K562 (cell line): ENCODE data around the gene PPM1G. TPM values are rescaled to one million over a fixed set of nuclear protein-coding genes. Genes with fewer than 3 reads are reported as not detected.

Experiments used
- ARID3A ChIP-seq: IDR thresholded peaks from 2 replicates; pipeline ENCODE4 v1.6.1; 2012; ENCODE audit warnings: low read depth, low read length, improper control_type of control experiment, borderline replicate concordance
- ATF1 ChIP-seq, 2 experiments: fragments of 450-650 bp in 1 of 2; IDR thresholded peaks; 2 replicates each; pipeline ENCODE4 v1.6.1; 2016; ENCODE audit warnings: missing compliant biosample characterization in 1 of 2, missing genetic modification characterization in 1 of 2
- ATF6 ChIP-seq: sonication (generic); formaldehyde crosslinking; IDR thresholded peaks from 2 replicates; pipeline ENCODE4 v1.4.0; 2020; ENCODE audit warnings: mild to moderate bottlenecking, missing genetic modification reagents
- CREB5 ChIP-seq: fragments of 250-450 bp; sonication (Bioruptor Pico); IDR thresholded peaks from 2 replicates; pipeline ENCODE4 v1.5.0; 2020; ENCODE audit warnings: mild to moderate bottlenecking
- E2F1 ChIP-seq: sonication (generic); formaldehyde crosslinking; IDR thresholded peaks from 2 replicates; pipeline ENCODE4 v1.8.1; 2023; ENCODE audit warnings: mild to moderate bottlenecking, missing genetic modification reagents, moderate library complexity
- ERF ChIP-seq: fragments of 450-650 bp; formaldehyde crosslinking; IDR thresholded peaks from 2 replicates; pipeline ENCODE4 v1.4.0; 2020; ENCODE audit warnings: mild to moderate bottlenecking, mixed read lengths
- ESRRA ChIP-seq: fragments of 450-650 bp; IDR thresholded peaks from 2 replicates; pipeline ENCODE4 v1.6.1; 2014; ENCODE audit warnings: low read depth, mild to moderate bottlenecking, moderate library complexity, borderline replicate concordance
- GABPA ChIP-seq: fragments of 200-800 bp; sonication (Bioruptor generic); conservative IDR thresholded peaks from 2 replicates; pipeline ENCODE4 v1.6.1; 2016; ENCODE audit warnings: low read depth, missing genetic modification characterization, missing compliant biosample characterization
- GTF2B ChIP-seq: IDR thresholded peaks from 2 replicates; pipeline ENCODE4 v1.6.1; 2011; ENCODE audit not compliant: insufficient read length; ENCODE audit errors: extremely low read depth
- HIVEP1 ChIP-seq: fragments of 250-450 bp; sonication (Bioruptor Pico); IDR thresholded peaks from 2 replicates; pipeline ENCODE4 v1.4.0; 2020; ENCODE audit warnings: mild to moderate bottlenecking
- RB1 ChIP-seq: fragments of 450-650 bp; IDR thresholded peaks from 2 replicates; pipeline ENCODE4 v1.6.1; 2017; ENCODE audit warnings: low read depth, mild to moderate bottlenecking
- RCOR1 ChIP-seq, 2 experiments: IDR thresholded peaks; 2 replicates each; pipeline ENCODE4 v1.6.1; 2012; ENCODE audit warnings: low read depth in 2 of 2, low read length in 2 of 2, borderline replicate concordance in 1 of 2, improper control_type of control experiment in 1 of 2
- TCF15 ChIP-seq: fragments of 250-450 bp; sonication (Bioruptor Pico); IDR thresholded peaks from 2 replicates; pipeline ENCODE4 v1.8.0; 2022; ENCODE audit warnings: moderate library complexity, mild to moderate bottlenecking, inconsistent platforms
- ZBTB5 ChIP-seq: fragments of 450-650 bp; IDR thresholded peaks from 2 replicates; pipeline ENCODE4 v1.6.1; 2017; ENCODE audit warnings: antibody characterized with exemption
- ZNF239 ChIP-seq: fragments of 250-450 bp; sonication (Bioruptor Pico); IDR thresholded peaks from 2 replicates; pipeline ENCODE4 v1.4.0; 2020; ENCODE audit warnings: mild to moderate bottlenecking
- ZNF586 ChIP-seq: fragments of 450-650 bp; formaldehyde crosslinking; conservative IDR thresholded peaks from 2 replicates; pipeline ENCODE4 v1.4.0; 2020; ENCODE audit warnings: mild to moderate bottlenecking, moderate library complexity
- polyA plus RNA-seq, 8 experiments: library from polyadenylated mRNA; depleted of rRNA in 4 of 8; stranded (reverse) in 5 of 8; unstranded in 3 of 8; fragments of >200 nt; fragmentation: Nextera tagmentation in 2 of 8; fragmentation: Illumina TruSeq in 1 of 8; extraction: Ambion mirVana in 2 of 8; extraction: Trizol in 1 of 8; gene quantifications; 2 replicates each; pipeline versions ENCODE4 v1.2.1 to v1.2.3, GENCODE V29; 2011 to 2014; ENCODE audit warnings: inconsistent platforms in 1 of 8, missing spikeins in 1 of 8
- total RNA-seq, 7 experiments: library from RNA; depleted of rRNA in 6 of 7; stranded (reverse); fragments of >200 nt in 6 of 7; fragmentation: Illumina TruSeq in 2 of 7; extraction: Trizol in 2 of 7; gene quantifications; 2 replicates each; pipeline versions ENCODE4 v1.2.1 to v1.2.3, GENCODE V29; 2011 to 2021; ENCODE audit warnings: low replicate concordance in 1 of 7

Gene PPM1G
- total and polyA plus RNA-seq, 9 of the 15 experiments (the other 6 are each of a cell fraction or from before 2014, with no cell fraction given): 61.7 to 230 (median 153) TPM

GRCh38 chr2:27370816-27371620, 38.4 kb downstream of the PPM1G start (continued):
- TF ChIP-seq ARID3A (no peak), ZBTB5 (no peak), GABPA (peak; percentile 73), RB1 (0 out of 2 replicates have a peak, but pooled peaks have one; percentile 5), E2F1 (CRISPR knock-in tag) (no peak), ESRRA (peak; percentile 25; the same call in 1 of the 2 replicates), ATF6 (CRISPR knock-in tag) (peak; percentile 67), ERF (CRISPR knock-in tag) (no peak), RCOR1 (IDR thresholded peaks at IDR 0.05; ENCODE audit: borderline replicate concordance in 1 of 2, low read depth in 2 of 2, low read length in 2 of 2) (peak in 1 of 2 experiments; percentile 85; a peak in 2 of 4 replicates), TCF15 (CRISPR knock-in tag) (no peak), HIVEP1 (CRISPR knock-in tag) (no peak), ZNF586 (no peak), ATF1 (CRISPR knock-in tag; IDR thresholded peaks at IDR 0.05) (no peak), ATF1 (tag; IDR thresholded peaks at IDR 0.05) (no peak), CREB5 (CRISPR knock-in tag) (no peak), ZNF239 (no peak), GTF2B (no peak)
